Measurements from ENCODE around the gene ZNF527. TPM values are rescaled to one million over a fixed set of nuclear protein-coding genes. Genes with fewer than 3 reads are reported as not detected.

Gene ZNF527
- total RNA-seq, 1 donor from 2014 or later = 3.7 TPM

GRCh38 chr19:37333457-37333856 is 37.4 kb upstream of the ZNF527 start:
- Mint-ChIP-seq H3K4me1 (ENCODE audit: low read depth, unreplicated experiment) (peaks cover 7% of the 10 kb centered on the region), H3K27me3 (ENCODE audit: low read depth, unreplicated experiment) (no peaks in the 10 kb centered on the region), H3K36me3 (ENCODE audit: low read depth, unreplicated experiment) (peaks cover 33% of the 10 kb centered on the region), H3K4me3 (ENCODE audit: unreplicated experiment) (peak overlapping the region; percentile 93), H3K9me3 (ENCODE audit: unreplicated experiment) (no peaks in the 10 kb centered on the region), H3K27ac (ENCODE audit: unreplicated experiment) (peak overlapping the region; percentile 22)
- Histone ChIP-seq H3K9me3 (ENCODE audit: insufficient read depth, low read depth, low read length) (no peaks in the 10 kb centered on the region), H3K27me3 (ENCODE audit: insufficient read depth, low read length) (no peaks in the 10 kb centered on the region), H3K4me1 (ENCODE audit: insufficient read depth, low read length) (peaks cover 6% of the 10 kb centered on the region), H4K20me1 (ENCODE audit: insufficient read depth, low read length) (peaks cover 5% of the 10 kb centered on the region), H3K9ac (ENCODE audit: low read length) (no peak overlapping the region), H3K4me3 (ENCODE audit: insufficient read depth, low read depth, low read length) (no peak overlapping the region), H3K36me3 (ENCODE audit: insufficient read depth, low read length) (peaks cover 14% of the 10 kb centered on the region), H3K27ac (ENCODE audit: low read depth, low read length) (no peak overlapping the region), H3K4me2 (ENCODE audit: low read length) (no peak overlapping the region), H2AFZ (ENCODE audit: low read depth, low read length) (no peak overlapping the region), H3K79me2 (ENCODE audit: insufficient read depth, low read length) (peaks cover 25% of the 10 kb centered on the region)
- FAIRE-seq (no peak), DNase-seq (ENCODE audit: low read depth) (peak; percentile 13)
- no peak for TF ChIP-seq CTCF (IDR thresholded peaks at IDR 0.05; ENCODE audit: insufficient read depth, low read depth, low read length)
- TF ChIP-seq EZH2 (IDR thresholded peaks at IDR 0.05; ENCODE audit: insufficient read depth, low read length) = no peak

GRCh38 chr19:37334179-37335071 is 36.5 kb upstream of the ZNF527 start:
- H3K36me3 ChIP-seq (ENCODE audit: insufficient read depth, low read length) = peaks cover 8% of the 10 kb centered on the region
- H3K4me1 ChIP-seq (ENCODE audit: insufficient read depth, low read length) = peaks cover 6% of the 10 kb centered on the region
- H3K4me2 ChIP-seq (ENCODE audit: low read length) = peak overlapping the region; percentile 93
- Mint-ChIP-seq H3K27ac (ENCODE audit: unreplicated experiment) (peak overlapping the region; percentile 89), H3K36me3 (ENCODE audit: low read depth, unreplicated experiment) (peaks cover 28% of the 10 kb centered on the region), H3K4me3 (ENCODE audit: unreplicated experiment) (peak overlapping the region; percentile 93), H3K27me3 (ENCODE audit: low read depth, unreplicated experiment) (no peaks in the 10 kb centered on the region), H3K4me1 (ENCODE audit: low read depth, unreplicated experiment) (peaks cover 7% of the 10 kb centered on the region), H3K9me3 (ENCODE audit: unreplicated experiment) (no peaks in the 10 kb centered on the region)
- peak overlapping the region; percentile 97 for H2AFZ ChIP-seq (ENCODE audit: low read depth, low read length)
- TF ChIP-seq EZH2 (IDR thresholded peaks at IDR 0.05; ENCODE audit: insufficient read depth, low read length) = no peak
- TF ChIP-seq CTCF (IDR thresholded peaks at IDR 0.05; ENCODE audit: insufficient read depth, low read depth, low read length) = no peak
- peaks cover 30% of the 10 kb centered on the region for H3K79me2 ChIP-seq (ENCODE audit: insufficient read depth, low read length)
- DNase-seq (ENCODE audit: low read depth) (peak; percentile 84), FAIRE-seq (no peak)
- H3K4me3 ChIP-seq (ENCODE audit: insufficient read depth, low read depth, low read length) = peak overlapping the region; percentile 80
- peak overlapping the region; percentile 72 for H3K27ac ChIP-seq (ENCODE audit: low read depth, low read length)
- H3K27me3 ChIP-seq (ENCODE audit: insufficient read depth, low read length) = no peaks in the 10 kb centered on the region
- no peaks in the 10 kb centered on the region for H3K9me3 ChIP-seq (ENCODE audit: insufficient read depth, low read depth, low read length)
- peak overlapping the region; percentile 90 for H3K9ac ChIP-seq (ENCODE audit: low read length)
- peaks cover 5% of the 10 kb centered on the region for H4K20me1 ChIP-seq (ENCODE audit: insufficient read depth, low read length)

GRCh38 chr19:37342753-37343152 is 28.1 kb upstream of the ZNF527 start:
- H3K36me3 ChIP-seq (ENCODE audit: insufficient read depth, low read length) = peaks cover 14% of the 10 kb centered on the region
- H3K36me3 Mint-ChIP-seq (ENCODE audit: low read depth, unreplicated experiment) = peaks cover 36% of the 10 kb centered on the region

More at GRCh38 chr19:37342753-37343152, 28.1 kb upstream of the ZNF527 start:
- Histone ChIP-seq H3K9me3 (ENCODE audit: insufficient read depth, low read depth, low read length) (no peaks in the 10 kb centered on the region), H3K4me3 (ENCODE audit: insufficient read depth, low read depth, low read length) (no peak overlapping the region), H3K4me1 (ENCODE audit: insufficient read depth, low read length) (no peaks in the 10 kb centered on the region), H3K4me2 (ENCODE audit: low read length) (no peak overlapping the region), H3K9ac (ENCODE audit: low read length) (no peak overlapping the region), H3K79me2 (ENCODE audit: insufficient read depth, low read length) (peaks cover 31% of the 10 kb centered on the region), H2AFZ (ENCODE audit: low read depth, low read length) (no peak overlapping the region), H3K27me3 (ENCODE audit: insufficient read depth, low read length) (no peaks in the 10 kb centered on the region), H3K27ac (ENCODE audit: low read depth, low read length) (no peak overlapping the region), H4K20me1 (ENCODE audit: insufficient read depth, low read length) (no peaks in the 10 kb centered on the region)
- H3K27ac Mint-ChIP-seq (ENCODE audit: unreplicated experiment) = no peak overlapping the region
- H3K9me3 Mint-ChIP-seq (ENCODE audit: unreplicated experiment) = no peaks in the 10 kb centered on the region
- TF ChIP-seq CTCF (IDR thresholded peaks at IDR 0.05; ENCODE audit: insufficient read depth, low read depth, low read length) (no peak), EZH2 (IDR thresholded peaks at IDR 0.05; ENCODE audit: insufficient read depth, low read length) (no peak)
- no peaks in the 10 kb centered on the region for H3K4me1 Mint-ChIP-seq (ENCODE audit: low read depth, unreplicated experiment)
- no peak overlapping the region for H3K4me3 Mint-ChIP-seq (ENCODE audit: unreplicated experiment)
- DNase-seq (ENCODE audit: low read depth) (no peak), FAIRE-seq (no peak)
- H3K27me3 Mint-ChIP-seq (ENCODE audit: low read depth, unreplicated experiment) = no peaks in the 10 kb centered on the region
